Measurements from ENCODE around the gene OR52L1.
"Not testable (repeated sequence)": the region's sequence is repeated elsewhere in the genome, so short reads cannot be mapped to it uniquely, and the experiment has no call there.

Gene OR52L1

DNA sequence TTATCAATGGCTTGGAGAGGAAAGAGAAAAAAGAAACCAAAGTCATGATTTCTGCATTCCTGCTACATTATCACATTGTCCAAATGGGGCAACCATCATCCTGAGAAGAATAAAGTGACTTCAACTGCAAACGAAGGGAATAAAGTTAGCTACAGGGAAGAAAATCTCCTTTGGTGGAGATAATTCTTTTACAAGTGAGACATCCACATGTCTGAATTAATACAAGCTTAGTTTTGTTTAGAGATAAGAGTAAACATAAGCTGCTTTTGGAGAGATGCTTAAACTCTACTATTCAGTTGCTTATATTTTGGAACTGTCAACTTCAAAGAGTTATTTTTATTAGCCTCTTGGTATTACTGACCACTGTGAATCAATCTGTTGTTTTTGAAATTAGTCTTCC, at the start of gene OR52L1:
Gene OR52L1, minus strand, starts transcription at position 101 of the 400 bp plus-strand sequence. Its CDS starts 55 bp downstream, at position 46.
- ATAC-seq (no peak), DNase-seq (no peak)

DNA sequence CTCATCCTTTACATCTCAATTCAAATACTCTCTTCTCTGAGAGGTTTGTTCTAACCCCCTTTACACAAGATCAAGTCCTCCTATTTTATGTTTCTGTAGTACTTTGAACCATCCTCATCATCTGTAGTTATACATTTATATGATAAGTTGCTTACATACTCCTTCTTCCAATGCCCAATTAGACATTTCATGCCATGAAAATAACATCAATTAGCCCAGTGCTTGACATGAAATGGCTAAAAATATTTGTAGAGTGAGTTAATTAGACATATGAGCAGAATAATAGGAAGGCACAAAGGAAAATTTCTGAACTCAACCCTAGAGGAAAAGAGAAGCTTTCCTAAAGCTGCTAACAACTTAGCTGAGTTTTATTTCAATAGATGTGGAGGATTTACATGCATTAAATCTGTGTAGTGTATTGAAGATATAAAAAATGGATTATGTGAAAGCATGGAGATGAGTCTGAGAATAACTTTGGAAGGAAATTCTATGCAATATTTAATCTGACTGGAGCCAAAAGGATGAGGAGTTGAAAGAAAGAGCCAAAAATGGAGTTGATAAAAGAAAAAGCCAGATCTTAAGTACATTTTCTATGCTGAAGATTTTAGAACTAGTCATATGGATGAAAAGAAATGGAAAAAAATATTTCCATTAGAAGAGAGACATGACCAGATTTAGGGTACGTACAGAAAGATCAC, 44.1 kb upstream of the OR52L1 start, which contains the start of gene OR56A1:
Gene OR56A1, minus strand, starts transcription at position 51 of the 698 bp plus-strand sequence. CDS start 3,066 bp downstream, outside the sequence.
- ATAC-seq (no peak), DNase-seq (no peak)

DNA sequence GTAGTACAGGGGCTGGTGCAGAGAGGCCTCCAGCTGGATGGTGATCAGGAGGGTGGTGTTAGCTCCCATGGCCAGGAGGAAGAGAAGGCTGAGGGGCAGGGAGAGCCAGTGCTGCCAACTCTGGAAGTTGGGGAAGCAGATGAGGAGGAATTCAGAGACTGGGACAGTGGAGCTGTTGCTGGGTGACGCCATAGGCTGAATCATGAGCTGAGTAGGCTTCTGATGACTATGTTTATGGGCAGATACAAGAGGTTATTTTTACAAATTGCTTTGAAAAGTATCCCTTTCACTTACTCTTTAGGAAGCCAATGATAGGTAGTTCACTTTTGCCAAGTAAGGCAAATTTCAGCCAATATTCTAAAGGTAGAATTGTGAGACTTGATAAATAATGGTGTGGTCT, 40.7 kb upstream of the OR52L1 start:
- ATAC-seq (no peak), DNase-seq (no peak)

DNA sequence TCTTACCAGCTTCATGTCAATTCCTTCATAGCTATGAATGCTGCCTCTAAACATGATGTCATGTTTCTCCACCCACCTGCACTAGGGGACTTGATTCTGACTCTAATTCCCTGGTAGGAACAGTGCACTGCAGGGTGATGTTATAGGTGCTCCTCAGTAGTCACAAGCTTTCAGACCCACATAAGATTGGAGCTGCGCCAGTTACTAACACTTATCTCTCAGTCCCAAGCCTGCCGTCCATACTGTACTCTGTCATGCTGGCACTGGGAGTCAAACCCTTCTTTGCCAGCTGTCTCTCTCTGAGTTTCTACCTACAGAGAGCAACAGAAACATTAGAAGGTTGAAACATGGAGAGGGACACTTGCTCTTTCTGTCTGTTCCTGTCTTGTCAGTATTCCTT, 38.3 kb upstream of the OR52L1 start:
- DNase-seq (no peak), ATAC-seq (no peak)

DNA sequence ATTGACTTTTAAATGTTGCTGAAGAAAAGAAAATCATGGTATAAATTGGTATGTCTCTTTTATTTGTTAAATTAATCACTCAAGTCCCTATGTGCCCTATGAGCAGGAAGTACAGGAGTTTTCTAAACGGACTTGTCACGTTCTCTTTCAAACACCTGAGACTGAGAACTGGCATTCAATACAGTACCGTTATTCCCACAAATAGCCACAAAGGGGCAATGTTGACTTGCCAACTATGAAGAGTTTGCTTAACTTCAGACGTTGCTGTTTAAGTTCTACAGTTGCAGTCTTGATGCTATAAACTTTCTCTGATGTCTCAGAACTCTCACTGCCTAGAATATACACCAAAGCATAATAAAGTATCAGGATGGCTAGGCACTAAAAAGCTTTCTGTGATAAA, 36.2 kb upstream of the OR52L1 start:
- DNase-seq = no peak

DNA sequence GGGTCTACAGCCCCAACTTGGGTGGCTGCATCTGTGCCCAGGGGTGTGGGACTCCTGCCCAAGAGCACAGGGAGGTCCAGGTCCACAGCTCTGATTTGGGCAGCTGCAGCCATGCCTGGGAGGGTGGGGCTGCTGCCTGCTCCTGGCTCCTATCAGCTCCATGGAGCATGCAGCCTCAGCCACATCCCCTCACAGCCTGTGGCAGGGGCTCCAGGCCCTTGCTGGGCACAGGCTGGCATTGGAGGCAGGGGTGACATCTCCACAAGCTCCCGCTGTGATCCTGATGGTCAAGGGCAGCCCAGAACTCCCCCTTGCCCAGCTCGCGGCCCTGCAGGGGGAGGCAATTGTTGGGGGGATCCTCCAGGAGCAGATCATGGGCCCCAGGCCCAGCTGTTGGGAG, 26.3 kb upstream of the OR52L1 start:
- DNase-seq (no peak), ATAC-seq (no peak)

More for the DNA sequence above, 36.2 kb upstream of the OR52L1 start:
- ATAC-seq = no peak

DNA sequence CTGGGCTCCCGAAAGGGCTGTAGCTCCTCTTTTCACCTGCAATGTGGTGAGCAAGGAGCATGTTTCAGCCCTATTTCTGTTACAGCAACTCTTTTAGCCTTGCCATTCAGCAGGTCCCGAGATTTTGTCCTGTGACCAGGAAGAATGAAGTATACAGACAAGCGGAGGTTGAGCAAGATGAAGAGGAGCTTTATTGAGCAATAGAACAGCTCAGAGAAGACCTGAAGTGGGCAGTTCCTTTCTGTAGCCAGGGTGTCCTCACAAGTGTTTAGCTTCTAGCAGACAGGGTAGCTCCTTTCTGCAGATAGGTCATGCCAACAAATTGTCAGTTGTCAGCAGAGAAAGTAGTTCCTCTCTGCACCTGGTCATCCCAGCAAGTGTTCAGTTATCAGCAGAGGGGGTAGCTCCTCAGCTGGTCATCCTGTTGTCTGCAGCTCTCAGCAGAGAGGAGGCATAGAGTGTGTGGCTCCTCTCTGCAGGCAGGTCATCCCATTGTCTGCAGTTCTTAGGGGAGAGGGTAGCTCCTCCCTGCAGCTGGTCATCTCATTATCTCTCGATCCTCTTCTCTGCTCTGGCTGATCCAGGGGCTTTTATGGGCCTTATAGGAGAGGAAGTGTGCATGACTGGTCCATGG, 25.4 kb upstream of the OR52L1 start:
- ATAC-seq (no peak), DNase-seq (no peak)

DNA sequence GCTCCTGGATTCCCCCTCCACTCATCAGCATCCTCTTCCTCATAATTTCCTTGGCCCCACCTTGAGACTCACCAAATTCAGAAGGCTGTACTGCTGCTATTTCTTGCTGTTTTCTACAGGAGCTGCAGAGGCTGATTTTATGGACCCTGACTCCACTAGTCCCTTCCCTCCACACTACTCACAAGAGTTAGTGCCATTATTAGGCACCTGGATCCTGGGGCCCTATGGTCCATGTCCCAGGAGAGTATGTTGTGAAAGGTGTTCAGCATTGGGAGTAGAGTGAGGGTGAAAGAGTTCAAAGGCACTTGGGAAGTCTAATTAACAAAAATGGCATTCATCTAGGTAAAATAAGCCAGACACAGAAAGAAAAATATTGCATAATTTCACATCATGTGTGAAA, 20.1 kb upstream of the OR52L1 start, which contains the start of gene OR56A4:
Gene OR56A4, minus strand, starts transcription at position 101 of the 400 bp plus-strand sequence. CDS start 3,954 bp downstream, outside the sequence.
- DNase-seq (no peak), ATAC-seq (no peak)

DNA sequence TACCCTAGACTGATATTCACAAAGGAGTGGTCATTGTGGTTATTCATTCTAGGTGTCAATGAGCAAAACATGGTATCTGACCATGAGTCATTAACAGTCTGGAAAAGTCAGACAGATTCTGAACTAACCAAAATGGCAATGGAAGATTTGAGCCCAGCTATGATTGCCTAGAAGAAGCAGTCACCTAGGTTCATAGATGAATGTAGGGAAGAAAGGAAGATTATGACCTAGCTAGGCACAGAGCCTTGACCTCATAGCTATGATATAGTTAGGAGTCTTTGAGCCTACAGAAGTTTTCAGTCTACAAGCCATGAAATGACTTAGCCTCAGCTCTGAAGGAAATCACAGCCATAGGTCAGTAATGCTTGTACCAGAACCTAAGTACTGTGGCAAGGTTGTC, 19.6 kb upstream of the OR52L1 start:
- DNase-seq = no peak
- peak; percentile 32 for ATAC-seq

DNA sequence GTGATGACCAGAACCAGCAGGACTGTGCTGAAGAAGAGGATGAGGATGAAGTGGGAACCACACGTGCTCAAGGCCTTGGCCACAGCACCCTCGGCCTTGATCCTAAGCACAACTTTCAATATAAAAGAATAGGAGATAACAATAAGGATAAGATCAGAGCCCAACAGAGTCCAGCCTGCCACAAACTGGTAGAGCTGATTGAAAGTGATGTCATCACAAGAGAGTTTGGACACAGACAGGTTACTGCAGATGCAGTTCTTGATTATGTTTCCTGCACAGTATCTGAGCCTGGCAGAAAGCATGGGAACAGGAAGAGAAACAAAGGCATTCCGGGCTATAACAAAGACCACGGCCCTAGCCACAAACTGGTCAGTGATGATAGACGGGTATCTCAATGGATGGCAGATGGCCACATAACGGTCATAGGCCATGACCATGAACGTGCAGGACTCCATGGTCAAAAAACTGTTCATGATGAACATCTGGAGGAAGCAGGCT, 15.5 kb upstream of the OR52L1 start:
- DNase-seq (no peak), ATAC-seq (no peak)

DNA sequence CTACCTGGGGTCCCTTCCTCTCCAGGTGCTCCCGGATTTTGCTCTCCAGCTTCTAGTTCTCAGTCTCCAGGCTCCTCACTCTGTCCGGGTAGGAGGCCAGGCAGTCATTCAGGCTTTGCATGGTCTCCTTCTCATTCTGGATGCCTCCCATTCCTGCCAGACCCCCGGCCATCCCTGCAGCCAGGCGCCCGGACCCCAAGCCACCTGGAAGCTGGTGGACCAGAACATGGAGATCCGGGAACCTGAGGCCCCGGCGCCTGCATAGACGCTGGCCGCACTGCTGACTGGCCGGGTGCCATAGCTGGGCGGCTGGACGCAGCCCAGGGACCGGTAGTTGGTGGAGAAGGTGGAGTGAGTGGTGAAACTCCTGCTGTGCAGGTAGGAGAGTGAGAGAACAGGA, 8.0 kb upstream of the OR52L1 start:
- DNase-seq (no peak), ATAC-seq (no peak)

DNA sequence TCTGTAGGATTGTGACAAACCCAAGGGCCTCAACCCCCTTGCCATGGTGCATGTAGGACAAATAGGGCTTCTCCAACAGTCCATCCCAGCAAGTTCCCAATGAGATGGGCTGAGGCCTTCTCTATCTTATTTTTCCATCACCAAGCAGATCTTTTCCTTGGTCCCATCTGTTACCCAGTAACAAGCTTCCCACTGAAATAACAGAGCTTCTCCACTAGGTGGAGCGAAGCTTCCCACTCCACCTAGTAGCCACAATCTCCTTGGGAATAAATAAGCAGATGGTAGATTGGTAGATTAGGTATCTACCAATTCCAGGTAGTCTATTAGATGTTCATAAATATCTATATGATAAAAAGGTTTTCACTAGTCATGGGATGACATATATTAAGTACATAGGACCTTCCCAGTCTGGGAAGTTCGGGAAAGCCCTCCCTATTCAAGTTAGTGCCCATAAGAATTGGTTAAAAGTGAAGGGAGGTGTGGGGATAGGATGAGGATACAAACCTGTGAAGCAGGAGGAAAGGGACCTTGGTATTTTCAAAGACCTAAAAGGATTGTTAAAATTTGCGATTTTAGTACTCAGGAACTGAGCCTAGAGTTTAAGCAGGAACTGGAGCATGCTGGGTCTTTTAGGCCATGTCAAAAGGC, 5.9 kb upstream of the OR52L1 start:
- DNase-seq (no peak), ATAC-seq (no peak)

DNA sequence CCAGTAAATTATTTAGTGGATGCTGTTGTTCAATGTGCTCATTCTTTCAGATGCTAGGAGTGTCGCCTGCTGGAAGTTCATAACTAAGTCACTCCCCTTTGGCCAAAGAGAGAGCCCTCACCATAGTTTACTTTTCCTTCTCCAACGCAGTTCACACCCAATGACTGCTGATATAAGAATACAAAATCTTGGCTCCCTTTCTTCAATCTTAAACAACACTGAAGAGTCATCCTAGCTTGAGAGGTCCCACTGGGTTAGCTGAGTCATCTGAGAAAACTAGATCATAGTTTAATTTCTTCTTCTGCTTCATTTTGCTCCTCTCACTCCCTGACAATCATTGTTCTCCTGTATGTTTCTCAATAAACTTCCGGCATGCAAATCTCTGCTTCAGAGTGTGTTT, 5.4 kb upstream of the OR52L1 start:
- no peak for ATAC-seq
- DNase-seq = no peak

DNA sequence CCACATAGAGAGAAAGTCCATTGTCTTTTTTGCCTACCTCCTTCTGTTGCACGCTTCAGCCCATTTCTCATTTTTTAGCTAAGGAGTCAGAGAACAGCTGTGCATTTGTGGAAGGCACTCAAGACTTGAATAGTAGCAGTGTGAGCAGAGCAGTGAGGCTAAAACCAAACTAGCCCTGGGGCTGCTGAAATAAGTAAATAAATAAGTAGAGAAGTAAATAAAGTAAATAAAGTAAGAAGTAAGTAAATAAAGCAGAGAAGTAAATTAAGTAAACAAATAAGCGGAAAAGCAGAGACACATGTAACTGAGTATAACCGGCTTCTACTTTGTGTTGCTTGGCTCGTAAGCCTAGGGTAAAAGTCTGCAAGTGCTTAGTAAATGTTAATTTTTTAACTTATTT, 2.4 kb upstream of the OR52L1 start:
- ATAC-seq (no peak), DNase-seq (no peak)

DNA sequence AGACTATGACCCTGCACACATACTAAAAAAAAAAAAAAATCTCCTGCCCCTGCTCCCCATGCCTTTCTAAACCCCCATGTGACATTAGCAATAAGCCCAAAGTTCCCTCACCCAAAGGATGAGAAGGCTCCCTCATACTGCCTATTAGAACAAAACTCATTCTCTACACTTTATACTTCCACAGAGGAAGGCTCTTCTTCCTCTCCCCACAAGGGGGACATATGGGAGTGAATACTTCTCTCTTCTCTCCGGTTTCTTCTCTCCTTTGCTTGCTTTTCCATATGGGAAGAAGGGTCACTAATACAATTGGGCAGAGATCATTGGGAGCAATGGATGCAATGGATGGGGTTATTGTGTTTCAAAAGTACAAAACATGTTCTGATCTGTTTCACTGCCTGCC, 3.3 kb downstream of the OR52L1 start:
- ATAC-seq (no peak), DNase-seq (no peak)

DNA sequence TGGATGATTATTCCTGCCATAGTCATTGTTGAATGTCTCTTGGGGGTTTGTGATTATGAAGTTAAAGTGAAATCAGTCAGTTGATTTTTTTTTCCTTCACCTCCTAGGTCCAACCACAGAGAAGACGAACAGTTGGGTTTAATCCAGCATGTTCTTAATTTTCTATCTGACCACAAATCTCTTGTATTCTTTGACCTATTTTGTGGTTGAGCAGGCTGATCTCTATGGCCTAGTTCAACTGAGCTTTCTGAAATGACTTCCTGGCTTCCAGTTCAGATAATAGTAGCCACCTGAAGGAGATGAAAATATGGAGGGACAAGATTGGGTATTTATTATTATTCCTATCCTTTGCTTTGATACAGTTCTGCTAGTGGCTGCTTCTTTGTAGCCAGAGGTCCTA, 13.3 kb downstream of the OR52L1 start:
- ATAC-seq = no peak
- no peak for DNase-seq

DNA sequence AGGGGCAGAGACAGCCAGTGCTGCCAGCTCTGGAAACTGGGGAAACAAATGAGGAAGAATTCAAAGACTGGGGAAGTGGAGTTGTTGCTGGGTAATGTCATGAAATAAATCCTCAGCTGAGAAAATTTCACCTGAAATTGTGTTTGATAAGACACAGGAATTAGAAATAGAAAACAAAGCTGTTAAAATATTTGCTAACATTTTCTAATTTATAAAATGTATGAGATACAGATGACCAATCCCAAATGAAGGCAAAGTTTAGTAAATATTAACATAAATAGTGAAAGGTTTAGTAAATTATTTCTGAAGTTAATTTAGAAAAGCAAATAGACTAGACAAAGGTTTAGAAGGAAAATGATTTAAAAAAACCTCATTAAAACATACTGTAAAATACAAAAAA, 18.4 kb downstream of the OR52L1 start, which contains the start of gene OR56A5:
Gene OR56A5, minus strand, starts transcription at position 101 of the 400 bp plus-strand sequence. Its CDS starts 0 bp downstream, at position 101.
- DNase-seq (no peak), ATAC-seq (no peak)

DNA sequence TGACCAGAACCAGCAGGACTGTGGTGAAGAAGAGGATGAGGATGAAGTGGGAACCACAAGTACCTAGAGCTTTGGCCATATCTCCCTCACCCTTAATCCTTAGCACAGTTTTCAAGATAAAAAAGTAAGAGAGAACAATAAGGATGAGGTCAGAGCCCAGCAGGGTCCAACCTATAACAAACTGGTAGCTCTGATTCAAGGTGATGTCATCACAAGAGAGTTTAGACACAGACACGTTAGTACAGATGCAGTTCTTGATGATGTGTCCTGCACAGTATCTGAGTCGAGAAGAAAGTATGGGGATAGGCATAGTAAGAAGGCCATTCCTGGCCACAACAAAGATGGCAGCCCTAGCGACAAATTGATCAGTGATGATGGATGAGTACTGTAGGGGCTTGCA, 19.1 kb downstream of the OR52L1 start:
- no peak for ATAC-seq
- no peak for DNase-seq

DNA sequence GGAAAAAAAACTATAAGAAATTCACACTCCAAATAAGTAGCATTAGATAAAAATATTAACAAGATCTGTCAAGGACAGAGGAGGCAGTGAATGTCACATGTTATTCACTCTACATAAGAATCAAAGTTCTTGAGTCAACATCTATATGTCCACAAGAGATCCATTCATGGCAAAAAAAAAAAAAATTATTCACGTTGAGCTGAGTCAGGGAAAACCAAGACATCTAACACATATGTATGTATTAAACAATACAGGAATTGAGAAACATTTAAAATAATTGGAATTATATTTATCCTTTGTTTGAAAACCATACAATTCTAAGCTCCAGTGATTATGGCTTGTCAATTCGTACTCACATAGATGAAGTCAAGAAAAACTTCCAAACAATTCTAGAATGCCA, 19.8 kb downstream of the OR52L1 start:
- DNase-seq = no peak
- no peak for ATAC-seq

DNA sequence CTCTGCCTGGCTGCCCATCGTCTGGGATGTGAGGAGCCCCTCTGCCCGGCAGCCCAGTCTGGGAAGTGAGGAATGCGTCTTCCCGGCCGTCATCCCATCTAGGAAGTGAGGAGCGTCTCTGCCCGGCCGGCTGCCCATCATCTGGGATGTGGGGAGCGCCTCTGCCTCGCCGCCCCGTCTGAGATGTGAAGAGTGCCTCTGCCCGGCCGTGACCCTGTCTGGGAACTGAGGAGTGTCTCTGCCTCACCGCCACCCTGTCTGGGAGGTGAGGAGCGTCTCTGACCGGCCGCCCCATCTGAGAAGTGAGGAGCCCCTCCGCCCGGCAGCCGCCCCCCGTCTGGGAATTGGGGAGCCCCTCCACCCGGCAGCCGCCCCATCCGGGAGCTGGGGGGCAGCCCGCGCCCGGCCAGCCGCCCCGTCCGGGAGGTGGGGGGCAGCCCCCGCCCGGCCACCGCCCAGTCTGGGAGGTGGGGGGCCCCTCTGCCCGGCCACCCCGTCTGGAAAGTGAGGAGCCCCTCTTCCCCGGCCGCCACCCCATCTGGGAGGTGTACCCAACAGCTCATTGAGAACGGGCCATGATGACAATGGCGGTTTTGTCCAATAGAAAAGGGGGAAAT, 26.0 kb downstream of the OR52L1 start:
- ATAC-seq, DNase-seq: not testable (repeated sequence)

DNA sequence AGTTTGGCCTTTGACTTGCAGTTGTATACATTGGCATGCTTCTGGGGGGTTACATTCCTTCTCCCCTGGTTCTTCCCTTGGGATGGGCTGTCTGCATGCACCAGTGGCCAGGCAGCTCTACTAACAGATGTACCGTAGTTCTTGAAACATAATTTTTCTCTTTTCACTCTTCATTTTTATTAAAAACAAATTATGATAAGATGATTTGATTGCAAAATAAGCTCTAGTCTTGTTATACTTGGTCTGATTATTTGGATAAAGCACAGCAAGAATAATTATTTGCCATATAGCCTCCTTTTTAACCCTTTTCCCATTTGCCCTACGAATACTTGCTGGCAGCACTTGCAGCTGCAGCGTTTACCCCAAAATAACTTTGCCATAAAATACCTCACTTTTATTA, 31.2 kb downstream of the OR52L1 start:
- ATAC-seq = no peak
- DNase-seq = no peak

DNA sequence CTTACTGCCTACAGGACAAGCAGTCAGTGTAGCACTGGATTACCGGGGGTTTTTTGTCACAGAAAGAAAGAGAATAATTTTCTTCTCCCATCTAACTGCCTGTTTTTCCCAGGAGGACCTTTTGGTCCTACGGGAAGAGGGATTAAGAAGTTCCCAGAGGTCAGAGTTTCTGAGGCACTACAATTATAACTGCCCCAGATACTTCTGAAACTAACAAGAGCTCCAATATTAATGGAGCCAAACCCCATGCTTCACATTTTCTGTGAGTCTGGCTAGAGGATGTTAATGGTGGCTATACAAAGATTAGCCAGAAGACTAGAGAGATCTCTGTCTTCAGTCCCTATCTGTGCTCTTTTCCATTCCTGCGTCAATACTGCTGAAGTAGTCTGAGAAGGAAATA, 44.8 kb downstream of the OR52L1 start, which contains the start of gene OR56A3:
Gene OR56A3, plus strand, starts transcription at position 301 of the 400 bp plus-strand sequence. CDS start 5,096 bp downstream, outside the sequence.
- ATAC-seq (no peak), DNase-seq (no peak)

All from stimulated activated naive CD8-positive, alpha-beta T cell treated with anti-CD3 and anti-CD28 coated beads, Interleukin-15, Interleukin-2, amounts not matched to agents 100 U/mL and 50 U/mL, for 24 hours (primary cell).